DMS114 treated with DMSO at 0.1 percent for 48 hours (cell line): ENCODE measurements around the gene PUM1.

Experiments
- DNase-seq: peaks from one replicate; lab custom pipeline; 2025; ENCODE audit not compliant: unreplicated experiment; lab: John Stamatoyannopoulos, UW

PUM1 gene

DNA sequence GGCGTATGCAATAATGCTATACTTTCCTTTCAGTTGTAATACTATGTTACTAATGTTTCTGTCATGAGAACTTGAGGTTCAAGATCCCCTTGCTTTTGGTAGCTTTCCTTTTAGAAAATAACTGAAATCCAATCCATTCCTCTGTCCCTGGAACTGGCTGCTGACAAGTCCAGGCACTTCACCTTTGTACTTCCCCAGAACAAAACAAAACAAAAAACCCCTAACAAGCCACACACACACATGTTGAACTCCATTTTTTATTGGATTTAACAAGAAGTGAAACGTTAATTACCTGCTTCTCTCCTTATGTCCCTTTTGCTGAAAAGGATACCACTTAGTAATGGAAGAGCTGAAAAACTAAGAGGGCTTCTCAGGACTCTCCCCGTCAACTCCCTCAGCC, 130.9 kb downstream of the PUM1 start:
- no peak for DNase-seq

DNA sequence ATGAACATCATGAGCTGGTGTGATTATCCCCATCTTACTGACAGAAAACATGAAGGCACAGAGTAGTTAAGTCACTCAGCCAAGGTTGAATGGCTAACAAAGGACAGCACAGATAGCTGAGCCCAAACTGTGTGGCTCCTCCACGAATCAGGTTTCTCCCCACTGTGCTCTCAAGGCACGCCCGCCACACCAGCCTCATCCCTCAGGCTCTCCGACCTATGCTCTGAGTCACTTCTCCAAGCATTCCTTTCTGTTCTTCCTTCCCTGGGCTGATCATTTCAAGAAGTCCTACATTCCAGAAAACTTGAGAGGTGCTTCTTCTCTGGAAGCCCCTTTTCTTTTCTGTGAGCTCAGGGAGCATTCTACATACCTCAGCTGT, 131.7 kb downstream of the PUM1 start:
- no peak for DNase-seq

DNA sequence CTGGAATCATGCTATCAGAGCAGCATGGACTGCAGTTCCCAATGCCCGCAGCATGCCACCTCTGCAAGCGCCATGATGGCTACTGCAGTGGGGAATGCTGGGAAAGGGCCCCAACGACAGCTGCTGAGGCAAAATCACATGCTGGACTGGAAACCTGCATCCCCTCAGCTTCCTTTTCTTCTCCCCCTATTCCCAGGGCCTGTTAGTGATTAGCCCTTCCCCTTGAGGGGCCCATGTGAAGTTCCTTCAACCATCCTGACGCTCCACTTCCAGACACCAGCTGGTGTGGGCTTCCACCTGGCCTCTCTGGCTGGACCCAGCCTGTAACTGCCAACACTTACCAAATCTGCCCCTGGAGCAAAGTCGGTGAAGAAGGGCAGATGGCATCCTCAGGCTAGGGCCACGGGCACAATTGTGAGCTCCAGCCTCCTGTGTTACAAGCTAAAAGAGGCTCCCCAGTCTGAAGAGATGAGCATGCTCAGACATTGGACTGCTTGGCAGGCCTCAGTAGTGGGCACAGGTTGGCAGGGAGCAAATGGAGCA, 134.8 kb downstream of the PUM1 start:
- no peak for DNase-seq

DNA sequence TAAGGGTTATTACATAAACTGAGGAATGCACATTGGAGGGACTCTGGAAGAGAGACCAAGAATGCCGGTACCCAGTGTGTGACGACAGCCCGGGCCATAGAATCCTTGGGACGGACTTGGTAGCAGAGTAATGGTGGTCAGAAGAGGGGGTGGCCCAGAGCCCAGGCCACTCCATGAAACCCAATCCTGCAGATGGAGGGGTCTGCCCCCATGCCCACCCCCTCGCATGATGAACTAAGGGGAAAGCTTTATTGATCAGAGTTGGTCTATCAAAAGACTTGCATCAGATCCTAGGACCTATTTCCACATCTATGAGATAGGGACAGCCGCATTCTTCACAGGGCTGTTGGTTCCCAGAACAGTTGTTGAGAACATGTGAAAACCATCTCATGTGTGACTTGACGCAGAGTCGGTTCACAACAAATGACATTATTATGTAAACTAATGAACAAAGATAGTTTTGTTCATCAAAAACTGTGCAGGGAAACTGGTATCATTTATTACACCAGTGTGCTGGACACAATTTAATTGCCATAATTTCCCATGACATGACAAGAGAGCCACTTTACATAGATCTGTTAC, 135.5 kb downstream of the PUM1 start:
- no peak for DNase-seq

DNA sequence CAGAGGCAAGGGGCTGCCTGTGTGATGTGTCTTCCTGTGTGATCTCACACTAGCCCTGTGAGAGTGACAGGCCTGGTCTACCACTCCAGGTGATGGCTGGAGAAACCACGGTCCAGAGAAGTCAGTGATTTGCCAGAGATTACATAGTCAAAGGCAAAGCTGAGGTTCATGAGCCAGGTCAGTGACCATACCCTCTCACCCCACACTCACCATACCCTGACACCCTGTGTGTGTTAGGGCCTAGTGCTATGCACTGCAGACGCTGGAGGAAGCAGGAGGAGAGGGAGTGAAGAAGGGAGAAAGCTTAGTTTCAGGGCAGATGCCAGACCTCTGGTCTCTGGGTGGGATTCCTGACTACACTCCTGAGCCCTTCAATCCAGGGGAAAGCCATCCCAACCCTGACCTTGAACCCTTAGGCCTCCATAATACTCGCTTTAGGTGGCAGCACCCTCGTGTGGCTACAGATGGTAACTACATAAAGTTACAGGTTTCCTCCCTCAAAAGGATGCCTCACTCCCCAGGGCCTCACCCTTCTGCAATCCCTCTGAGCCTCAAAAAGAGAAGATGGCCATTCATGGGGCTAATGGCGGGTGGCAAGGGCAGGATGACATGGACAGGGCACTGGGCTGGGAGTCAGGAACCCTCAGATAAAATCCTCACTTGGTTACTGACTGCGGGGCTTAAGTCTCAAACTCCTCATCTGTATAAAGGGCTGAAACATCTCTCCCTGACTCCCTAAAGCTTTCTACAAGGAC, 136.2 kb downstream of the PUM1 start:
- DNase-seq = peak; percentile 36

DNA sequence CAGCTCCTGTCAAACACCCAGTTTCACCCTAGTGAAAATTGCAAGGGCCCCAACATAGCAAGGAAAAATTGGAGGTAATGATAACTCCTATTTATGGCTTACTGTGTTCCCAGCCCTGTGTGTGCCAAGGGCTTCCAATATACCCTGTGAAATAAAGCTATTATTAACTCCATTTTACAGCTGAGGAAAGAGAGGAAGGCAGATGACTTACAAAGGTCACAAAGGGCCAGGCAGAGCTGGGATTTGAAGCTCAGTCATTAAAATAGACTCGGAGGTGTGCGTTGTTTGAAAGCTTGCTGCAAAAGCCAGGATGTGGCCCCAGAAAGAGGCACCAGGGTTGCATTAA, 136.8 kb downstream of the PUM1 start:
- no peak for DNase-seq

DNA sequence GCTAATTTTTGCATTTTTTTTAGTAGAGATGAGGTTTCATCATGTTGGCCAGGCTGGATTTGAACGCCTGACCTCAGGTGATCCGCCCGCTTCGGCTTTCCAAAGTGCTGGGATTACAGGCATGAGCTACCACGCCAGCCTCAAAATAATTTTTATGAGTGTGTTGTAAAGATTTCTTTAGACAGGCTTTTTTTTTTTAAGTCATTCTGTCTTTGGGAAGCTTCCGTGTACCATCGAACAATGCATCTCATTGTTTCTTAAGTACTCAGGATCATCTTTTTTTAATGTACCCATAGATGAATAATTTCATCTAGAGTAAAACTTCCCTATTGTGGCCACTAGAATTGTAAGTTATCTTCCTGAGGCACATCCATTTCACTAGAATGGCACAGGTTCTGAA, 137.3 kb downstream of the PUM1 start:
- no peak for DNase-seq

DNA sequence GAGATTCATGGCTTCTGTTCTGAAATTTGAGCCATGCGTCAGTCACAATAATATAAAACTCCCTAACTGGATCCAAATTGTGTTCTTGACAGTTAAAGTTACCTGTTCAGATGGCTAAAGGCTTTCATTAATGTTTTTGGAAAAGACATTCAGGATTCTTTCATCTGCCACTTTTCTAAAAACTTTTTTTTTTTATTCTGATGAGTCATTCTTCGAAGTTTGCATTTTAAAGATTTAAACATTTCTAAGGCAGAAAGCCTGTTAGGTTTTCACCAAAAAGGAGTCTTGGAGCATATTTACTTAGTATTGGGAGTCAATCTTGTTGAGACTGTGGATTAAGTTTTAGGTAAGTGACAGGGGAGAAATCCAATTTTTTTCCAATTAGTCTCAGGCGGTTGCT, 138.1 kb downstream of the PUM1 start:
- DNase-seq = no peak

DNA sequence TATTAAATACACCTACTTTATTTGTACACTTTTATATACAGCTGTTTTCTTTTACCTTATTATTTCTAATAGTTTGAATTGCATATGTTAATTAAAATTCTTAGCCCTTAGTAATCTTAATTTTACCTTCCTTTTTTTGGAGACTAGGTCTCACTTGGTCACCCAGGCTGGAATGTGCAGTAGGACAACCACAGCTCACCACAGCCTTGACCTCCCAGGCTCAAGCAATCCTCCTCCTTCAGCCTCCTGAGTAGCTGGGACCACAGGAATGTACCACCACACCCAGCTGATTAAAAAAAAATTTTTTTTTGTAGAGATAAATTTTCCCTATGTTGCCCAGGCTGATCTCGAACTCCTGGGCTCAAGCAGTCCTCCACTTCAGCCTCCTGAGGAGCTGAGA, 141.9 kb downstream of the PUM1 start:
- DNase-seq = no peak

DNA sequence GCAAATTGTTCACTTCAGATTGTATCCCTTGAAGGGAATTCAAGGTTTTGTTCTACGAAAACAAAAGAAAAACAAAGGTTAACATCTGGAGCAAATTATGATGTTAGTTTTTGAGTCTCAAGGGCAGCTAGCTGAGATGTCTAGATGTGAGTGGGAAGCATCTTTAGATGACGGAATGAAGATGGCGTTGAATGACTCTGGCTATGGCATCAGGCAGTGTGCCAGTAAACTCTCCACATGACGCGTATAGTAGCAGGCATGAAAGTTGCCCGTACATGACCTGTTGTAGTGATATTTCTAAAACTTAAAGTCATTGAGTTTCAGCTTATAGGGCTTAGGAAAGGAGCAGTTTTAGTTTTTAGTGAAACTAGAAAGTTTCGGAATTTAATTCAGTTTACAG, 144.7 kb downstream of the PUM1 start:
- DNase-seq = no peak

DNA sequence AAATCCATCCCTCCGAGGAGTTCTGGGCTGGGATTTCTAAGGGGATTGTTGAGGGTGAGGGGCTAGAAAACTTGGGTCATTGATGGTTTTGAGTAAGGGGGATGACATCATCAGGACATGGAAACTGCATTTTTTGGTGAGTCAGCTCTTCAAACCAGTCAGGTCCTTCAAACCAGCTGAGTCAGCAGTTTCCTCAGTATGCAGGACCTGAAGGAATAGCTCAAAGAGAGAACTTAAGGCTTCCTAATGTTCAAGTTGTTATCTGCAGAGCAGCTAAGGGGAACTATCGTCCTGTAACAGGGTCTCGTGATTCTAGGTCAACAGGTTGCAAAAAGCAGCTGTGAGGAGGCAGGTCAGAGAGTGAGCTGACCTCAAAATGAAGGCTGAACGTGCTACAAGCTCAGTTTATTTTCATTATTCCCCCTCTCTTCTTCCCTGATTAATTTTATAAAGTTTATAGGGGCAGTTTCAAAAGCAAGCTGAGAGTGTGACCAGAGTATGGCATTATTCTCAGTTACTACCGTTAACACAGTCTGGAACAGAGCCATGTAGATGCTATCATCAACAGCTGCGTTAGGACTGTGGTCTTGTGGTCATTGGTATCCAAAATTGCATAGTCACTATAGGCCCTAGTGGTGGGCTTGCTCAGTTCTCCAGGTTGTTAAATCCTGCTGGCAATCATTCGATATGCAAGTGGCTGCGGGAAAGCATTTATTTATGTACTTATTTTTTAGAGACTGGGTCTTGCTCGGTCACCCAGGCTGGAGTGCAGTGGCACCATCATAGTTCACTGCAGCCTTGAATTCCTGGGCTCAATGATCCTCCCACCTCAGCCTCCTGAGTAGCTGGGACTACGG, 146.3 kb downstream of the PUM1 start:
- no peak for DNase-seq

DNA sequence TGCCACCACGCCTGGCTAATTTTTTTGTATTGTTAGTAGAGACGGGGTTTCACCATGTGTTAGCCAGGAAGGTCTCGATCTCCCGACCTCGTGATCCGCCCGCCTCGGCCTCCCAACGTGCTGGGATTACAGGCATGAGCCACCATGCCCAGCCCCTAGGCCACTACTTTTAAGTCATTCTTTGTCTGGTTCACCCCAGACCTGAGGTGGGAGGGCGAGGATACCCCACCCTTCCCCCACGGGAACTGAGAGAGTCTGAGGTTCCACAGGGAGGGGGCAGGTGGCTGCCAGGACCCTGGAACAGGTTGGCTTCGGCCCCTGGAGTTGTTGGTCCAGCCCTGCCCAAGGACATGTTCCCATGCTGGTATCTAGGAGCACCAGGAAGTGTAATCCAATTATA, 149.2 kb downstream of the PUM1 start:
- no peak for DNase-seq

DNA sequence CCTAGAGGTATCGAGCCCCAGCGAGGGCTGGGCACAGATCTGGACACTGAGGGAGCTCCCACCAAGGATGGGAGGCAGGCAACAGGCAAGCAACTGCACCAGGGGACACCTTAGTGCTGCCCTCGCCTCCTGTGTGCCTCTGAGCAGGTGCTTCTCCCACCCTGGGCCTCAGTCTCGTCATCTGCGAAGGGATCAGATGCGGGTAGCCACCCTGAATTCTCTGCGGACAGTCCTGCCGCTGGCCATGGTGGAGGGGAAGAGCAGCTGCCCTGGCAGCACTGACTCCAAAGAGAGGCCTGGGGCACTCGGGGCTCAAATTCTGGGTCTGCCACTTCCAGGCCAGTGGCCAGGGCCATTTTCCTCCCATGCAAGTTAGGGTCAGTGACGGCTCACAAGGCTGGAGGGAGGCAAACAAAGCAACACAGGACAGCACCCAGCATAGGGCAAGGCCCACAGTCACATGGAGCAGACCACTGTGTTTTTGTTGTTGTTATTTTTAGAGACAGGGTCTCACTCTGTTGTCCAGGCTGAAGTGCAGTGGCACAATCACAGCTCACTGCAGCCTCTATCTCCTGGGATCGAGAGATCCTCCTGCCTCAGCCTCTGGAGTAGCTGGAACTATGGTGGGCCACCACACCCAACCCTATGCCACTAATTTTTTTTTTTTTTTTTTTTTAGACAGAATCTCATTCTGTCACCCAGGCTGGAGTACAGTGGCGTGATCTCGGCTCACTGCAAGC, 149.9 kb downstream of the PUM1 start:
- no peak for DNase-seq

DNA sequence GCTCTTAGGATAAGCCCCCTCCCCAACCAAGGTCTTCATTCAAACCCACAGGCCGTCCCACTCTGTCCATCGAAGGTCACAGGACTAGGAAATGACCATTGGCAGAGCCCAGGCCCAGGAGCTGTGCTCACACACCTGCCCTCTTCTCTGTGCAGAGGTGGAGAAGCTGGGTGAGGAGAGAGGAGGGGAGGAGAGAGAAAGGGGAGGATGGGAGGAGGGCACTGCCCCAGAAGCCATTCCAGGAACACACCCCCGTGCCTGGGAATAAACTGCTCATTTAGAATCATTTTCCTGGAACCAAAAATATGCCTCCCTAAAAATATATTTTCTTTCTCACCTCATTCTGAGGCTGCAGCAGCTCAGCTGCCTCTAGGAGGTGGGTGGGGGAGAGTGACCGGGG, 150.6 kb downstream of the PUM1 start:
- no peak for DNase-seq

DNA sequence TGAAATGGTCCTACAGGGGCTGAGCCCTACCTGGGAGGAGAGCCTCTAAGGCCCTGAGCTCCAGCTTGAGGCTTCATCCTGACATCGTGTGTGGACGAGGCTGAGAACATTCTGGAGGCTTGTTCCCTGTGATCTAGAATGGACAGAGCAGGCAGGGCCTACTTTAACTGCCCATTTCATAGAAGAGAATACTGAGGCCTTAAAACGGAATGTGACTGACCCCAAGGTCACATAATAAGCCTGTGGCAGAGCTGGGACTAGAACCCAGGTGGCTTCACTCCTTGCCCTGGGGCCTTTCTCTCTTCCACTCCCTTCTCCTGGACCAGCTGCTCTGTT, 151.0 kb downstream of the PUM1 start:
- DNase-seq = no peak

DNA sequence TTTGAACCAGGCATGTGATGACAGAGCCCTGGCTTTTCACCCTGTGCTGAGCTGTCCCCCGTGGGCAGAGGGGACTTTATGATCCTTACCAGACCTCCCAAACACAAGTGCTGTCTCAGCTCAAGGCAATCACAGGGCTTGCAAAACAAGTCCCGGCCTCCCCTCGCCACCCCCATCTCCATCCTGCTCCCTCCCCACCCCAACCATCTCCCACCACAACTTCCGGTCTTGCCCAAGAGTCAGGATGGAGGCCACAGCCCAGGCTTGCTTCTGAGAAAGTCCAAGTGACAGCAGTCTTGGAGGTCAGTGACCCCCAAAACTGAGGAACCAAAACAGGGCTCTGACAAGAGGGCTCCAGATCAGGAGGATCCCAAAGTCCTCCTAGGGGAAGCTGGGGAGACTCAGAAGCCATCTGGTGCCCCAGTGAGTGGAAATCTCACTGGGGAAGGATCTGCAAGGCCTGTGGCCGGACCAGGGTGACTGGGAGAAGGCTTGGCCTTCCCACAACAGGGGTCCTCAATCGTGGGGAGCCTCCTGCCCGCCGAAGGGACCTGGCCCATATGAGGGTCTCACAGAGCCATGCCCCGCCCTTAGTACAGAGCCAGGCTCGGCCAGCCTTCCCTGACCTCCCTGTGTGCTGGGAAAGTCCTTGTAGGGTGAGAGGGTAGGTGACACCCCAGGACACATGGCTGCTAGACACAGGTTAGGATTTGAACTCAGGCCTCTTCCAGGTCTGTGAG, 152.4 kb downstream of the PUM1 start:
- DNase-seq = no peak

DNA sequence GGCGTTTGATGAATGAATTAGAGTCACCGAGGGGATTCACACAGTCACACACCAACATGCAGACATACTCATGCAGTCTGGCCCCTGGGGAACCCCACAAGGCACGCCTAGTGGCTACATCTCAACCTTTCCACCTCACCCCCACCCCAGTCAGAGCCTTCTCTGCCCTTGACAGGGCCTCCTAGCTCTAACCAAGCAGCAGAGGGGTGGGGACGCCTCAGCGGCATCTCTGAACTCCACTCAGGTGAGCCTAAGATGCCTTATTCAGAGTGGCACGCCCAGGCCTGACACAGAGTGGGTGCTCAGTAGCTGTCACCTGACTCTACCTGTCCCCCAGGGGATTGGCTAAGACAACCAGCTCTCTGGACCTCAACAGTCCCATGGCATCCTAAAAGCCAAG, 153.3 kb downstream of the PUM1 start:
- no peak for DNase-seq

DNA sequence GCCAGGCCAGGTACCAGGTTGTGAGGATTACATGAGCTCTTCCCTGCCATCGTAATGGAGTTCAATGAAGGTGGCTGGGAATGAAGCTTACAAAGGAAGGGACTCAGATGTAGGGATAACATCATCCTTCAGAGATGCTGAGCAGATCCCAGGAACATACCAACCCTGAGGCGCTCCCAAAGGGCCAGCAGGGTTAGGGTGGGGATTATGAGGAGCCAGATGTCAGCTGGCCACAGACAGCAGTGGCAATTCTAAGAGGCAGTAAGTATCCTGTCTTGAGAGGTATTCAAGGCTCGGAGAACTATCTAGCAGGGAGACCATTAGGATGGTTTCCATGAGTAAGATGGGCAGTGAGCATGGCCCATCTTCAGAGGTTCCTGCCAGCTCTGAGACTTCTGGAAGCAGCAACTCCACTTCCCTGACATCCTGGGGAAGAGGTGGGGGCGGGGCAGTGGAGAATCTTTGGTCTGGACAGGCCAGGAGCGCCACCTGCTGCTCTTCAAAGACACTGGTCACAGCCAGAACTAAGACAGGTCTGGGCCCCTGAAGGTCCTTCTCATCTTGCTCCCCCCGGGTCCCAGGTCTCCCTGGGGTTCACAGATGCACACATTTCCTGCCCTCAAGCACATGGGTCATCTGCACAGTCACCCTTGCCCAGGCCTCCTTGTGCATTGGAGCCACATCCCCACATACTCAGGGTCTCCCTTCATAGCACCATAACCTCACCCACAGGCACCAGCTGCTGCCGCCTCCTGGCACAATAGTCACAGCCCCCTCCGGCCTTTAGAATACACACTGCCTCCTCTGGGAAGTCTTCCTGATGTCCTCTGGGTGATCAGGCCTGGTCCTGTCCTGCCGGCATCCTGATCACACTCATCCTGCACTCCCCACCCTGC, 154.2 kb downstream of the PUM1 start:
- peak; percentile 76 for DNase-seq

DNA sequence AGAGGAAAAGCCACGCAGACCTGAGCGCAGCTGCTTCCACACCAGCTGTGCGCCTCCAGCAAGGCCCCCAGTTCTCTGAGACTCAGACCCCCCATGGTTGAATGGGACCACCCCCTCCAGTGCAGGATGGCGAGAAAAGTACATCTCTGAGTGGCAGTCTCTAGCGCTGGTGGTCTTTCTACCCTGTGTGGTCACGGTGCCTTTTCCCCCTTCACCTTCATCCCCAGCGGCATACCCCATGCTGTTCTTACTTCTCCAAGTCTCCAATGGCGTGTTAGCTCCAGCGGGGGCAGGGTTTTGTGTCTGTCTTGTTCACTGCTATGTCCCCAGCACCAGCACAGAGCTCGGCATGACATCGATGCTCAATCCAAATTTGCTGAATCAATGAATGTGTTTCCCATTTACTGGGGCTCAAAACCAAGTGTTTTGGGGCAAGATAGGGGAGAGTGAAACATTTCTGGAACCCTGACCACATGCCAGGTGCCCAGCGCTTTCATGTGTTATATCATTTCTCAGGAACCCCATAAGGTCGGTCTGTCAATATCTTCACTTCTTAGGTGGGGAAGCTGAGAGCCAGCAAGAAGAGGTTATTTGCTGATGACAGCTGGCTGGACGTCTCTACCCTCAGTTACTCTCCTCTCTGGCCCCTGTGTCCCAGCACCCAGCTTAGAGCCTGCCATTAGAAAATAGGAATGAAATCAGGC, 156.0 kb downstream of the PUM1 start:
- no peak for DNase-seq
